ENCODE data around the gene TRABD.

The TRABD gene

GRCh38 chr22:50220603-50221409 is 35.1 kb downstream of the TRABD start:
- DNase-seq = no peak

- DNase-seq = no peak
Observed at GRCh38 chr22:50221410-50222300, 35.9 kb downstream of the TRABD start.

- no peak for DNase-seq
Observed at GRCh38 chr22:50222508-50222907, 36.8 kb downstream of the TRABD start.

GRCh38 chr22:50224071-50224470 is 38.4 kb downstream of the TRABD start:
- no peak for DNase-seq

GRCh38 chr22:50225200-50225969 is 39.7 kb downstream of the TRABD start:
- DNase-seq = no peak

- DNase-seq = no peak
Observed at GRCh38 chr22:50226063-50226874, 40.6 kb downstream of the TRABD start.

GRCh38 chr22:50226875-50227165 is 41.1 kb downstream of the TRABD start:
- no peak for DNase-seq

GRCh38 chr22:50227579-50228215 is 42.0 kb downstream of the TRABD start:
- no peak for DNase-seq

- no peak for DNase-seq
Observed at GRCh38 chr22:50228366-50228765, 42.7 kb downstream of the TRABD start.

- no peak for DNase-seq
Observed at GRCh38 chr22:50229370-50229769, 43.7 kb downstream of the TRABD start.

GRCh38 chr22:50232481-50233151 is 46.9 kb downstream of the TRABD start:
- DNase-seq = no peak

- no peak for DNase-seq
Observed at GRCh38 chr22:50233223-50233622, 47.5 kb downstream of the TRABD start.

GRCh38 chr22:50236731-50237409 is 51.2 kb downstream of the TRABD start:
- DNase-seq = no peak

- DNase-seq = no peak
Observed at GRCh38 chr22:50238755-50239154, 53.0 kb downstream of the TRABD start.

GRCh38 chr22:50242406-50242949 is 56.8 kb downstream of the TRABD start:
- no peak for DNase-seq

GRCh38 chr22:50243685-50244419 is 58.1 kb downstream of the TRABD start:
- DNase-seq = no peak

GRCh38 chr22:50244420-50245213 is 58.9 kb downstream of the TRABD start, which contains the start of gene TUBGCP6:
TUBGCP6 (minus strand) TSS chr22:50245023; CDS start chr22:50244459, 564 bp downstream.
- peak; percentile 68 for DNase-seq

GRCh38 chr22:50245214-50246072 is 59.7 kb downstream of the TRABD start:
- no peak for DNase-seq
